GM18909 (cell line): ENCODE results near the gene TAOK1.
A peak's percentile ranks its signal among the peaks of the same experiment; 100 is the strongest.

Source experiments
- ATAC-seq: cut with Tn5 transposase; IDR thresholded peaks from one replicate; pipeline ENCODE4 v1.9.1; 2021; ENCODE audit warnings: mild to moderate bottlenecking; ENCODE audit not compliant: unreplicated experiment, poor library complexity

The TAOK1 gene

GRCh38 chr17:29567554-29568330, 177.6 kb downstream of the TAOK1 start:
- ATAC-seq = peak; percentile 39

- ATAC-seq = peak; percentile 46
Measured at GRCh38 chr17:29568331-29569244, 178.4 kb downstream of the TAOK1 start, which contains the start of gene TP53I13. TSS of gene TP53I13 (plus strand) at chr17:29568701. CDS start at chr17:29568759, 58 bp downstream.

GRCh38 chr17:29569245-29569950, 179.2 kb downstream of the TAOK1 start:
- ATAC-seq = no peak

GRCh38 chr17:29570521-29570920, 180.4 kb downstream of the TAOK1 start:
- no peak for ATAC-seq

- no peak for ATAC-seq
Measured at GRCh38 chr17:29571486-29571882, 181.3 kb downstream of the TAOK1 start.

GRCh38 chr17:29571883-29572681, 181.9 kb downstream of the TAOK1 start:
- ATAC-seq = no peak

GRCh38 chr17:29572691-29573557, 182.8 kb downstream of the TAOK1 start:
- no peak for ATAC-seq

GRCh38 chr17:29573558-29573869, 183.4 kb downstream of the TAOK1 start:
- ATAC-seq = no peak

- ATAC-seq = no peak
Measured at GRCh38 chr17:29573871-29574731, 183.9 kb downstream of the TAOK1 start.

GRCh38 chr17:29574732-29575510, 184.8 kb downstream of the TAOK1 start:
- no peak for ATAC-seq

- no peak for ATAC-seq
Measured at GRCh38 chr17:29575511-29576213, 185.5 kb downstream of the TAOK1 start.

GRCh38 chr17:29576214-29577000, 186.2 kb downstream of the TAOK1 start:
- ATAC-seq = no peak

- no peak for ATAC-seq
Measured at GRCh38 chr17:29577001-29577370, 186.8 kb downstream of the TAOK1 start.

GRCh38 chr17:29577385-29578211, 187.4 kb downstream of the TAOK1 start:
- ATAC-seq = no peak
